GM04503 (cell line): ENCODE measurements around the gene SETD3.

Experiments used
- DNase-seq: peaks from one replicate; pipeline ENCODE4 v3.0.0-alpha.2; 2012; ENCODE audit warnings: low read depth

Gene SETD3

GRCh38 chr14:99459481-99460100 lies 21.1 kb downstream of the SETD3 start:
- DNase-seq: peak; percentile 40

- DNase-seq: no peak
Observed at GRCh38 chr14:99454246-99454645, 26.4 kb downstream of the SETD3 start.

GRCh38 chr14:99452968-99453367 lies 27.7 kb downstream of the SETD3 start:
- no peak for DNase-seq

- DNase-seq: no peak
Observed at GRCh38 chr14:99451234-99451633, 29.4 kb downstream of the SETD3 start.

GRCh38 chr14:99450266-99450665 lies 30.4 kb downstream of the SETD3 start:
- DNase-seq: no peak

GRCh38 chr14:99447739-99448138 lies 32.9 kb downstream of the SETD3 start:
- no peak for DNase-seq

- no peak for DNase-seq
Observed at GRCh38 chr14:99445931-99446330, 34.7 kb downstream of the SETD3 start.

- no peak for DNase-seq
Observed at GRCh38 chr14:99441918-99442317, 38.7 kb downstream of the SETD3 start.

- DNase-seq: no peak
Observed at GRCh38 chr14:99441157-99441870, 39.3 kb downstream of the SETD3 start.

GRCh38 chr14:99440278-99440677 lies 40.4 kb downstream of the SETD3 start:
- DNase-seq: no peak

GRCh38 chr14:99437706-99438105 lies 43.0 kb downstream of the SETD3 start:
- no peak for DNase-seq

GRCh38 chr14:99436247-99437180 lies 44.1 kb downstream of the SETD3 start:
- peak; percentile 7 for DNase-seq

GRCh38 chr14:99435327-99435726 lies 45.3 kb downstream of the SETD3 start:
- DNase-seq: no peak

- no peak for DNase-seq
Observed at GRCh38 chr14:99432485-99432884, 48.2 kb downstream of the SETD3 start.

- DNase-seq: no peak
Observed at GRCh38 chr14:99431986-99432385, 48.7 kb downstream of the SETD3 start.

- no peak for DNase-seq
Observed at GRCh38 chr14:99430491-99430890, 50.2 kb downstream of the SETD3 start.

GRCh38 chr14:99427632-99428300 lies 52.9 kb downstream of the SETD3 start:
- peak; percentile 81 for DNase-seq

- DNase-seq: no peak
Observed at GRCh38 chr14:99426813-99427346, 53.8 kb downstream of the SETD3 start.

- no peak for DNase-seq
Observed at GRCh38 chr14:99426265-99426664, 54.4 kb downstream of the SETD3 start.

GRCh38 chr14:99425272-99425681 lies 55.4 kb downstream of the SETD3 start:
- DNase-seq: no peak

GRCh38 chr14:99424306-99424877 lies 56.3 kb downstream of the SETD3 start:
- DNase-seq: no peak

- DNase-seq: no peak
Observed at GRCh38 chr14:99423434-99423833, 57.2 kb downstream of the SETD3 start.
